H9 (cell line): ENCODE measurements around the gene APOBEC2. TPM values are rescaled to one million over a fixed set of nuclear protein-coding genes. Genes with fewer than 3 reads are reported as not detected.

Experiments
- DNase-seq: peaks from one replicate; pipeline ENCODE4 v3.0.0-alpha.2; 2017
- H2AFZ ChIP-seq: one replicate; pipeline ENCODE4 v1.6.1; 2013; ENCODE audit warnings: mild to moderate bottlenecking, low read length, control low read depth, moderate library complexity
- H2AK5ac ChIP-seq: 2 replicates; pipeline ENCODE4 v1.6.1; 2013; ENCODE audit warnings: low read length, control low read depth, mixed read lengths; ENCODE audit not compliant: insufficient read length
- H2BK120ac ChIP-seq: one replicate; pipeline ENCODE4 v1.6.1; 2013; ENCODE audit warnings: low read depth, mild to moderate bottlenecking, low read length, control low read depth, inconsistent platforms; ENCODE audit not compliant: poor library complexity, severe bottlenecking
- H2BK12ac ChIP-seq: 2 replicates; pipeline ENCODE4 v1.6.1; 2013; ENCODE audit warnings: low read length, control low read depth, mixed read lengths, low read depth; ENCODE audit not compliant: insufficient read length
- H2BK15ac ChIP-seq: 2 replicates; pipeline ENCODE4 v1.6.1; 2013; ENCODE audit warnings: low read depth, low read length, control low read depth
- H2BK20ac ChIP-seq: one replicate; pipeline ENCODE4 v1.6.1; 2013; ENCODE audit warnings: low read depth, mild to moderate bottlenecking, low read length, control low read depth, inconsistent platforms; ENCODE audit not compliant: poor library complexity, severe bottlenecking
- H2BK5ac ChIP-seq: 2 replicates; pipeline ENCODE4 v1.6.1; 2013; ENCODE audit warnings: low read length, control low read depth, mixed read lengths; ENCODE audit not compliant: insufficient read length
- H3K14ac ChIP-seq: 2 replicates; pipeline ENCODE4 v1.6.1; 2013; ENCODE audit warnings: low read length, control low read depth; ENCODE audit not compliant: insufficient read depth
- H3K18ac ChIP-seq: 2 replicates; pipeline ENCODE4 v1.6.1; 2013; ENCODE audit warnings: low read depth, mild to moderate bottlenecking, mixed read lengths, low read length, control low read depth; ENCODE audit not compliant: insufficient read length
- H3K23ac ChIP-seq: 2 replicates; pipeline ENCODE4 v1.6.1; 2013; ENCODE audit warnings: low read length, control low read depth, mixed read lengths, low read depth; ENCODE audit not compliant: insufficient read length
- H3K23me2 ChIP-seq: 2 replicates; pipeline ENCODE4 v1.6.1; 2013; ENCODE audit warnings: low read depth, mild to moderate bottlenecking, mixed read lengths, low read length, control low read depth; ENCODE audit not compliant: insufficient read length, poor library complexity, severe bottlenecking
- H3K27ac ChIP-seq: 2 replicates; pipeline ENCODE4 v1.5.1; 2013; ENCODE audit warnings: low read length, control low read depth, mixed read lengths, low read depth; ENCODE audit not compliant: insufficient read length
- H3K27me3 ChIP-seq: 2 replicates; pipeline ENCODE4 v1.6.1; 2013; ENCODE audit warnings: low read length, control low read depth, inconsistent platforms; ENCODE audit not compliant: insufficient read depth
- H3K4ac ChIP-seq: 2 replicates; pipeline ENCODE4 v1.6.1; 2013; ENCODE audit warnings: low read depth, mild to moderate bottlenecking, control low read depth, inconsistent platforms, low read length, moderate library complexity
- H3K4me1 ChIP-seq: 2 replicates; pipeline ENCODE4 v1.6.1; 2013; ENCODE audit warnings: low read length, control low read depth, inconsistent platforms; ENCODE audit not compliant: insufficient read depth
- H3K4me2 ChIP-seq: 2 replicates; pipeline ENCODE4 v1.6.1; 2013; ENCODE audit warnings: low read length, control low read depth, mixed read lengths; ENCODE audit not compliant: insufficient read length, insufficient read depth
- H3K56ac ChIP-seq: 2 replicates; pipeline ENCODE4 v1.6.1; 2013; ENCODE audit warnings: low read depth, mild to moderate bottlenecking, mixed read lengths, low read length, control low read depth; ENCODE audit not compliant: insufficient read length
- H3K79me1 ChIP-seq: 2 replicates; pipeline ENCODE4 v1.6.1; 2013; ENCODE audit warnings: low read depth, mild to moderate bottlenecking, moderate library complexity, low read length, control low read depth, inconsistent platforms; ENCODE audit not compliant: insufficient read depth, poor library complexity, severe bottlenecking
- H3K79me2 ChIP-seq: 2 replicates; pipeline ENCODE4 v1.6.1; 2013; ENCODE audit warnings: low read length, control low read depth, inconsistent platforms; ENCODE audit not compliant: insufficient read depth
- H3K9ac ChIP-seq: 2 replicates; pipeline ENCODE4 v1.6.1; 2013; ENCODE audit warnings: low read length, control low read depth, mixed read lengths; ENCODE audit not compliant: insufficient read length; ENCODE audit errors: extremely low read depth
- H3K9me3 ChIP-seq: one replicate; pipeline ENCODE4 v1.6.1; 2013; ENCODE audit warnings: low read depth, low read length, inconsistent platforms; ENCODE audit not compliant: control insufficient read depth
- H3T11ph ChIP-seq: one replicate; pipeline ENCODE4 v1.6.1; 2013; ENCODE audit warnings: mild to moderate bottlenecking, low read length, control low read depth, inconsistent platforms
- H4K20me1 ChIP-seq: one replicate; pipeline ENCODE4 v1.6.1; 2013; ENCODE audit not compliant: control insufficient read depth, insufficient read length, insufficient read depth
- H4K5ac ChIP-seq: 2 replicates; pipeline ENCODE4 v1.6.1; 2013; ENCODE audit warnings: low read depth, mild to moderate bottlenecking, mixed read lengths, low read length, control low read depth; ENCODE audit not compliant: insufficient read length
- H4K8ac ChIP-seq: replicated peaks from 2 replicates; pipeline ENCODE4 v1.6.1; 2013; ENCODE audit warnings: low read length, control low read depth, mixed read lengths, low read depth; ENCODE audit not compliant: insufficient read length
- H4K91ac ChIP-seq: 2 replicates; pipeline ENCODE4 v1.6.1; 2013; ENCODE audit warnings: low read depth, mild to moderate bottlenecking, moderate library complexity, mixed read lengths, low read length, control low read depth; ENCODE audit not compliant: insufficient read length
- H3K27ac Mint-ChIP-seq, 3 experiments: 2 replicates in 2 of 3; 3 replicates in 1 of 3; pipeline ENCODE4 v1.8.0; 2020 to 2021; ENCODE audit warnings: mixed read lengths in 3 of 3, mild to moderate bottlenecking in 1 of 3, moderate library complexity in 1 of 3
- H3K27me3 Mint-ChIP-seq: 2 replicates; pipeline ENCODE4 v1.8.0; 2021; ENCODE audit warnings: low read depth, mild to moderate bottlenecking, moderate library complexity, mixed read lengths
- H3K36me3 Mint-ChIP-seq, 3 experiments: 2 replicates in 2 of 3; 3 replicates in 1 of 3; pipeline ENCODE4 v1.8.0; 2020 to 2021; ENCODE audit warnings: low read depth in 3 of 3, mixed read lengths in 3 of 3; ENCODE audit not compliant: insufficient read depth in 1 of 3
- H3K4me1 Mint-ChIP-seq, 2 experiments: 2 replicates each; pipeline ENCODE4 v1.8.0; 2020; ENCODE audit warnings: mixed read lengths in 2 of 2
- H3K4me3 Mint-ChIP-seq, 2 experiments: 2 replicates in 1 of 2; 3 replicates in 1 of 2; pipeline ENCODE4 v1.8.0; 2020 to 2021; ENCODE audit warnings: mild to moderate bottlenecking in 2 of 2, mixed read lengths in 2 of 2, moderate library complexity in 1 of 2
- H3K9me3 Mint-ChIP-seq, 2 experiments: 2 replicates in 1 of 2; 3 replicates in 1 of 2; pipeline ENCODE4 v1.8.0; 2020; ENCODE audit warnings: mild to moderate bottlenecking in 2 of 2, mixed read lengths in 2 of 2, moderate library complexity in 1 of 2
- CTCF ChIP-seq: fragments of 200-600 bp; sonication (generic); conservative IDR thresholded peaks from 3 replicates; pipeline ENCODE4 v1.8.0; 2021; ENCODE audit warnings: antibody characterized with exemption, mild to moderate bottlenecking
- WGBS: extraction: QIAGEN DNeasy Blood & Tissue Kit; methylation state at CpG from one replicate; pipeline ENCODE4 v1.1.7; 2013; ENCODE audit warnings: missing lambda C conversion rate, low lambda C conversion rate, mixed read lengths; ENCODE audit not compliant: insufficient read length; ENCODE audit errors: extremely low coverage; 5-methylcytosine and 5-hydroxymethylcytosine counted together
- total RNA-seq: library from RNA; stranded (reverse); gene quantifications from 2 replicates; pipeline ENCODE4 v1.2.1, GENCODE V29; 2021

APOBEC2 gene
- total RNA-seq, 1 experiment from 2014 or later = not detected

GRCh38 chr6:41111017-41111416 is 58.0 kb downstream of the APOBEC2 start:
- Histone ChIP-seq H2BK12ac (no peak overlapping the region), H3K79me1 (no peaks in the 10 kb centered on the region), H3K79me2 (no peaks in the 10 kb centered on the region), H3K56ac (no peak overlapping the region), H4K5ac (no peak overlapping the region), H3K4ac (no peak overlapping the region), H4K20me1 (no peaks in the 10 kb centered on the region), H2BK20ac (no peak overlapping the region), H3K14ac (no peak overlapping the region), H3K4me2 (no peak overlapping the region), H3K23ac (no peak overlapping the region), H2BK15ac (no peak overlapping the region), H3K27me3 (no peaks in the 10 kb centered on the region), H3K9ac (no peak overlapping the region), H2BK120ac (no peak overlapping the region), H4K91ac (no peak overlapping the region), H3K23me2 (no peaks in the 10 kb centered on the region), H3K9me3 (no peaks in the 10 kb centered on the region), H2AK5ac (no peak overlapping the region), H3T11ph (no peak overlapping the region), H2AFZ (no peak overlapping the region), H3K18ac (no peak overlapping the region), H4K8ac (no peak overlapping the region), H2BK5ac (no peak overlapping the region), H3K27ac (no peak overlapping the region), H3K4me1 (no peaks in the 10 kb centered on the region)
- Mint-ChIP-seq H3K36me3 (peaks cover 0 to 5% (median 0%) of the 10 kb centered on the region in 3 experiments; a peak in 2 of 7 replicates), H3K4me3 (no peak overlapping the region), H3K27me3 (no peaks in the 10 kb centered on the region), H3K27ac (peak overlapping the region in 2 of 3 experiments; percentile 29 to 37; a peak in 2 of 7 replicates), H3K4me1 (0 out of 4 replicates have a peak, but pooled peaks cover 0 to 3% of the 10 kb centered on the region in 2 experiments), H3K9me3 (no peaks in the 10 kb centered on the region)
- no CpG with 5 or more reads among the region's 3 CpGs for WGBS
- TF ChIP-seq CTCF = no peak
- no peak for DNase-seq

Other genes with a start within 250 kb of the APOBEC2 start
- gene UNC5CL, start 14.0 kb upstream of the APOBEC2 start, total RNA-seq = 0.79 and 0.81 TPM in 2 replicates
- gene TSPO2, start 10.7 kb upstream of the APOBEC2 start, total RNA-seq = not detected in 2 replicates
- gene OARD1, start 19.2 kb downstream of the APOBEC2 start, total RNA-seq = 35.8 and 36.6 TPM in 2 replicates
- gene NFYA, start 19.8 kb downstream of the APOBEC2 start, total RNA-seq = 41.4 and 43.0 TPM in 2 replicates
- not detected in 2 replicates for gene TREML1, start 101.1 kb downstream of the APOBEC2 start, total RNA-seq
- gene TREM2, start 109.9 kb downstream of the APOBEC2 start, total RNA-seq = 0.31 TPM in 1 of 2 replicates, not detected in the other
- gene TREML2, start 147.9 kb downstream of the APOBEC2 start, total RNA-seq = 0.07 TPM in 2 replicates
- not detected in 2 replicates for gene TREML4, start 175.1 kb downstream of the APOBEC2 start, total RNA-seq
- not detected in 2 replicates for gene TREM1, start 233.5 kb downstream of the APOBEC2 start, total RNA-seq